Effector memory CD4-positive, alpha-beta T cell (primary cell): Measurements from ENCODE around the gene ANKS3.

Experiments
- DNase-seq, 3 donors: peaks; one replicate each; pipeline ENCODE4 v3.0.0-alpha.2; 2020
- H3K27ac ChIP-seq: 2 replicates; pipeline ENCODE4 v1.7.0; 2013; ENCODE audit warnings: mild to moderate bottlenecking, low read length, moderate library complexity; ENCODE audit not compliant: insufficient read depth, poor library complexity, severe bottlenecking
- H3K27me3 ChIP-seq: replicated peaks from 2 replicates; pipeline ENCODE4 v1.7.0; 2013; ENCODE audit warnings: mild to moderate bottlenecking, low read length; ENCODE audit not compliant: insufficient read depth, control insufficient read depth, poor library complexity, severe bottlenecking
- H3K36me3 ChIP-seq: 2 replicates; pipeline ENCODE4 v1.7.0; 2013; ENCODE audit warnings: mild to moderate bottlenecking, low read length, moderate library complexity; ENCODE audit not compliant: control insufficient read depth, insufficient read depth
- H3K4me1 ChIP-seq: 2 replicates; pipeline ENCODE4 v1.7.0; 2013; ENCODE audit warnings: low read length, mild to moderate bottlenecking; ENCODE audit not compliant: control insufficient read depth, insufficient read depth, poor library complexity, severe bottlenecking
- H3K4me3 ChIP-seq: 2 replicates; pipeline ENCODE4 v1.7.0; 2013; ENCODE audit warnings: low read length, low read depth, mild to moderate bottlenecking; ENCODE audit not compliant: insufficient read depth, poor library complexity, severe bottlenecking
- H3K9me3 ChIP-seq: 2 replicates; pipeline ENCODE4 v1.7.0; 2013; ENCODE audit warnings: mild to moderate bottlenecking, low read length, moderate library complexity; ENCODE audit not compliant: control insufficient read depth

Gene ANKS3

DNA sequence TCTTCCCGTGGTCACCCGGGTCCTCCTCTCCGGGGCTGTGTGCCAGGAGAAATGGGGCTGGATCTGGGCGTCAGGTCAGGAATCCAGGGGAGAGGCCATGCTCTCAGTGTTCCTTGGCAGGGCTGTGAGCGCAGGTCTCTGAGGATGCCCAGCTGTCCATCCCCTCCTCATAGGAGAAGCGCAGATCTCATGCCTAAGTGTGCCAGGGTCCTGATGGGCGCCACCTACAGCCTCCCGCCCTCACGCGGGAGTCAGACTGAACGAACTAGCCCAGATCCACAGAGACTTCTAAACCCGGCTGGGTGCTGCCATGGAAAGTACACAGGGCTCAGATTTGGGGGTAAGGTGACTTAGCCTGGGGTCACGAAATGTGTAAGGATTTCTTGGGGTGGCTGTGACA is 85.2 kb downstream of the ANKS3 start:
- Histone ChIP-seq H3K27ac (no peak overlapping the region), H3K4me1 (peaks cover 7% of the 10 kb centered on the region), H3K27me3 (no peaks in the 10 kb centered on the region), H3K4me3 (no peak overlapping the region), H3K9me3 (no peaks in the 10 kb centered on the region), H3K36me3 (peaks cover 25% of the 10 kb centered on the region)
- no peak for DNase-seq

DNA sequence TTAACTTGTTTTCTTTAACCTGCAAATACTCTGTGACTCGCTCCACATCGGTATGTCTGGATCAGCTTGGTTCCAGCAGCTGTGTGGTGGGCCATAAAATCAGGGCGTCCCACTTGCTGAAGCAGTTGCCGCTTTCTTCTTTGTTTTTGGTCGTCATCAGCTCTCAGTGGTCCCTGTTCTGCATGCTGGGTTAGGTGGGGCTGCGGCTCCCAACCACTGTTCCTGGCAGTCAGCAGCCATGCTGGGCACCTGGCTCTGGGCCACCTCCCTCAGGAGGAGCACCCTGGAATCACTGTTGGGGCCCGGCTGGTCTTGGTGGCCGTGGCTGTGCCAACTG is 86.5 kb downstream of the ANKS3 start:
- no peak overlapping the region for H3K4me3 ChIP-seq
- H3K9me3 ChIP-seq = no peaks in the 10 kb centered on the region
- peaks cover 16% of the 10 kb centered on the region for H3K36me3 ChIP-seq
- H3K4me1 ChIP-seq = peaks cover 7% of the 10 kb centered on the region
- no peak overlapping the region for H3K27ac ChIP-seq
- no peak for DNase-seq
- H3K27me3 ChIP-seq = no peaks in the 10 kb centered on the region

DNA sequence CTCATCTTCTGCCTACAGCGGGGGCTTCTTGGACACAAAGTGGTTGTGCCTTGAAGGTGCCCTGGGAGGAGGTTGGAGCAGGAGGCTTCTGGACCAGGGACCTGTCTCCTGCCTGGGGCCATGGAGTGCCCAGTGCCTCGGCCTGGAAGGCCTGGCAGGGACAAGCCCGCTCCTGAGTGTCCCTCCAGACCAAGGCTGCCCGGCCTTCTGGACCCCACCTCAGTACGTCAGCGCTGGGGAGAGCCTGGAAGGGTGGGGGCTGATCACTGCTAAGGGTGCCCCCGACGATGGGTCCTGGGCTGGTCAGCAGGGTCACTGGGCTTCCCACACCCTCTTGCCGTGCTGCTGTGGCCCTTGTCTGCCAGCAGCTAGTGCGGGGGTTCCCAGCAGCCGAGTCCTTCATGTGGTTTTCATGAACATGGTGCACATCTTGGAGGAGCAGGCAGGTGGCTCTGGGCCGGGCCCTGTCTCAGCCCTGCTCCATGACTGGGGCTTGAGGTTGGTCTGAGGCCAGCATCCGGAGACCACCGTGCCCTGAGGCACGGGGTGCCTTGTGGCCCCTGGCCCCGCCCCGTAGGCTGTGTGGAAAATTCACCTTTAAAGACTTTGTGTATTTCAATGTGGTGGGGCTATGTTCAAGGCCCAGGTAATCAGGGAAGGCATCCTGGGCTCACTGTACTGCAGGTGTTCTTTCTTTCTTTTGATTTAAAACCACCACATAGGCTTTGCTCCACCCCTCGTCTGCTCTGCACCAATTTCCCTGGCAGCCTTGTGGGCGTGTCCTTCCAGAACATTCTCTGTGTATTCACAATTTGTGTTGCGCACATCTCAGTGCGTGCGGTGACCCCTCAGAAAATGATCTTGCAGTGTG is 87.1 kb downstream of the ANKS3 start:
- H3K36me3 ChIP-seq = peaks cover 10% of the 10 kb centered on the region
- DNase-seq = no peak
- no peaks in the 10 kb centered on the region for H3K27me3 ChIP-seq
- H3K4me1 ChIP-seq = peaks cover 7% of the 10 kb centered on the region
- no peak overlapping the region for H3K4me3 ChIP-seq
- H3K9me3 ChIP-seq = no peaks in the 10 kb centered on the region
- no peak overlapping the region for H3K27ac ChIP-seq
